ENCODE results near the gene SHOC2.

SHOC2 gene

GRCh38 chr10:110881247-110881646 is 38.2 kb upstream of the SHOC2 start:
- TF ChIP-seq FOXK2 (IDR thresholded peaks at IDR 0.05) (no peak), ARNT (IDR thresholded peaks at IDR 0.05) (no peak), FOXM1 (IDR thresholded peaks at IDR 0.05; ENCODE audit: borderline replicate concordance) (no peak), FOXA1 (IDR thresholded peaks at IDR 0.05) (no peak), TARDBP (IDR thresholded peaks at IDR 0.05) (no peak), SP1 (IDR thresholded peaks at IDR 0.05) (no peak), SUZ12 (IDR thresholded peaks at IDR 0.05) (no peak), BHLHE40 (IDR thresholded peaks at IDR 0.05; ENCODE audit: borderline replicate concordance) (no peak), HDGF (IDR thresholded peaks at IDR 0.05; ENCODE audit: borderline replicate concordance) (no peak), CTBP1 (IDR thresholded peaks at IDR 0.05; ENCODE audit: borderline replicate concordance) (no peak), ELF4 (IDR thresholded peaks at IDR 0.05) (no peak), NFRKB (IDR thresholded peaks at IDR 0.05) (no peak), PKNOX1 (IDR thresholded peaks at IDR 0.05) (no peak), LEF1 (IDR thresholded peaks at IDR 0.05; ENCODE audit: borderline replicate concordance) (no peak), ZNF384 (IDR thresholded peaks at IDR 0.05) (no peak), L3MBTL2 (conservative IDR thresholded peaks at IDR 0.05) (no peak)
- ChIA-PET POLR2A (no interaction called here), CTCF (interaction anchor here (1.0 kb wide), 1 partner anchor 135 kb away, joined by 3 read pairs; no protein-coding TSS in a partner anchor)
- DNase-seq (ENCODE audit: extremely low spot score), result no peak

- DNase-seq (ENCODE audit: extremely low spot score), result no peak
- no peak for TF ChIP-seq SUZ12 (IDR thresholded peaks at IDR 0.05)
- TF ChIP-seq TARDBP (IDR thresholded peaks at IDR 0.05), result no peak
- TF ChIP-seq SP1 (IDR thresholded peaks at IDR 0.05), result no peak
- TF ChIP-seq ARNT (IDR thresholded peaks at IDR 0.05), result no peak
- no peak for TF ChIP-seq BHLHE40 (IDR thresholded peaks at IDR 0.05; ENCODE audit: borderline replicate concordance)
- TF ChIP-seq NFRKB (IDR thresholded peaks at IDR 0.05), result no peak
- TF ChIP-seq ELF4 (IDR thresholded peaks at IDR 0.05), result no peak
- TF ChIP-seq PKNOX1 (IDR thresholded peaks at IDR 0.05), result no peak
- TF ChIP-seq FOXM1 (IDR thresholded peaks at IDR 0.05; ENCODE audit: borderline replicate concordance), result no peak
- TF ChIP-seq CTBP1 (IDR thresholded peaks at IDR 0.05; ENCODE audit: borderline replicate concordance), result no peak
- no peak for TF ChIP-seq L3MBTL2 (conservative IDR thresholded peaks at IDR 0.05)
- no peak for TF ChIP-seq FOXK2 (IDR thresholded peaks at IDR 0.05)
- TF ChIP-seq ZNF384 (IDR thresholded peaks at IDR 0.05), result no peak
- no peak for TF ChIP-seq LEF1 (IDR thresholded peaks at IDR 0.05; ENCODE audit: borderline replicate concordance)
- TF ChIP-seq HDGF (IDR thresholded peaks at IDR 0.05; ENCODE audit: borderline replicate concordance), result no peak
- no peak for TF ChIP-seq FOXA1 (IDR thresholded peaks at IDR 0.05)
- ChIA-PET POLR2A (interaction anchor here (1.0 to 1.1 kb wide), 2 partner anchors 14 to 37 kb away, joined by 3 read pairs; partner anchors contain the start of gene BBIP1), CTCF (interaction anchor here (0.6 kb wide), 1 partner anchor 16 kb away, joined by 10 read pairs; no protein-coding TSS in a partner anchor)
Measured at GRCh38 chr10:110881905-110882304, 37.5 kb upstream of the SHOC2 start.

- POLR2A ChIA-PET, result no interaction called here
- CTCF ChIA-PET, result no interaction called here
- TF ChIP-seq SP1 (IDR thresholded peaks at IDR 0.05), result no peak
- no peak for TF ChIP-seq SUZ12 (IDR thresholded peaks at IDR 0.05)
- TF ChIP-seq L3MBTL2 (conservative IDR thresholded peaks at IDR 0.05), result no peak
- TF ChIP-seq HDGF (IDR thresholded peaks at IDR 0.05; ENCODE audit: borderline replicate concordance), result no peak
- TF ChIP-seq FOXK2 (IDR thresholded peaks at IDR 0.05), result no peak
- no peak for TF ChIP-seq ZNF384 (IDR thresholded peaks at IDR 0.05)
- no peak for TF ChIP-seq ARNT (IDR thresholded peaks at IDR 0.05)
- TF ChIP-seq FOXA1 (IDR thresholded peaks at IDR 0.05), result no peak
- no peak for TF ChIP-seq BHLHE40 (IDR thresholded peaks at IDR 0.05; ENCODE audit: borderline replicate concordance)
- TF ChIP-seq LEF1 (IDR thresholded peaks at IDR 0.05; ENCODE audit: borderline replicate concordance), result no peak
- TF ChIP-seq ELF4 (IDR thresholded peaks at IDR 0.05), result no peak
- no peak for TF ChIP-seq CTBP1 (IDR thresholded peaks at IDR 0.05; ENCODE audit: borderline replicate concordance)
- no peak for TF ChIP-seq FOXM1 (IDR thresholded peaks at IDR 0.05; ENCODE audit: borderline replicate concordance)
- no peak for TF ChIP-seq PKNOX1 (IDR thresholded peaks at IDR 0.05)
- TF ChIP-seq NFRKB (IDR thresholded peaks at IDR 0.05), result no peak
- no peak for TF ChIP-seq TARDBP (IDR thresholded peaks at IDR 0.05)
- no peak for DNase-seq (ENCODE audit: extremely low spot score)
Measured at GRCh38 chr10:110883924-110884323, 35.5 kb upstream of the SHOC2 start.

- TF ChIP-seq ARNT (IDR thresholded peaks at IDR 0.05) (no peak), FOXK2 (IDR thresholded peaks at IDR 0.05) (no peak), ELF4 (IDR thresholded peaks at IDR 0.05) (no peak), SUZ12 (IDR thresholded peaks at IDR 0.05) (no peak), ZNF384 (IDR thresholded peaks at IDR 0.05) (no peak), BHLHE40 (IDR thresholded peaks at IDR 0.05; ENCODE audit: borderline replicate concordance) (no peak), LEF1 (IDR thresholded peaks at IDR 0.05; ENCODE audit: borderline replicate concordance) (no peak), CTBP1 (IDR thresholded peaks at IDR 0.05; ENCODE audit: borderline replicate concordance) (no peak)
- no peak for DNase-seq (ENCODE audit: extremely low spot score)
- CTCF ChIA-PET, result no interaction called here
- POLR2A ChIA-PET, result no interaction called here
Measured at GRCh38 chr10:110885932-110886674, 33.3 kb upstream of the SHOC2 start.

- POLR2A ChIA-PET, result interaction anchor here (0.9 kb wide), 1 partner anchor 146 kb away, joined by 3 read pairs; no protein-coding TSS in a partner anchor
- CTCF ChIA-PET, result no interaction called here
- TF ChIP-seq ZNF384 (IDR thresholded peaks at IDR 0.05) (no peak), ARNT (IDR thresholded peaks at IDR 0.05) (no peak), HDGF (IDR thresholded peaks at IDR 0.05; ENCODE audit: borderline replicate concordance) (no peak), L3MBTL2 (conservative IDR thresholded peaks at IDR 0.05) (no peak), ELF4 (IDR thresholded peaks at IDR 0.05) (no peak), CTBP1 (IDR thresholded peaks at IDR 0.05; ENCODE audit: borderline replicate concordance) (no peak), FOXM1 (IDR thresholded peaks at IDR 0.05; ENCODE audit: borderline replicate concordance) (no peak), SP1 (IDR thresholded peaks at IDR 0.05) (no peak), BHLHE40 (IDR thresholded peaks at IDR 0.05; ENCODE audit: borderline replicate concordance) (no peak), TARDBP (IDR thresholded peaks at IDR 0.05) (no peak), NFRKB (IDR thresholded peaks at IDR 0.05) (no peak), FOXK2 (IDR thresholded peaks at IDR 0.05) (no peak), PKNOX1 (IDR thresholded peaks at IDR 0.05) (no peak), LEF1 (IDR thresholded peaks at IDR 0.05; ENCODE audit: borderline replicate concordance) (no peak), SUZ12 (IDR thresholded peaks at IDR 0.05) (no peak), FOXA1 (IDR thresholded peaks at IDR 0.05) (no peak)
- DNase-seq (ENCODE audit: extremely low spot score), result no peak
Measured at GRCh38 chr10:110887560-110887959, 31.8 kb upstream of the SHOC2 start.
